Activated CD8-positive, alpha-beta T cell treated with anti-CD3 and anti-CD28 coated beads, Interleukin-2, amount 10 ng/mL, durations not matched to agents 7 days and 5 days (primary cell): ENCODE measurements around the gene SCGB3A2. TPM values are rescaled to one million over a fixed set of nuclear protein-coding genes. Genes with fewer than 3 reads are reported as not detected.

Source experiments
- ATAC-seq: fragments of 150-1000 bp; cut with Tn5 transposase; one replicate; pipeline ENCODE4 v1.10.0; 2021; ENCODE audit warnings: moderate library complexity
- CTCF ChIA-PET: fragments of 350-600 bp; sonication (Branson Sonifier 250); formaldehyde crosslinking; loops from one replicate; lab custom pipeline; 2021; ENCODE audit warnings: antibody characterized with exemption; lab: Charles Lee
- POLR2A ChIA-PET: fragments of 350-600 bp; sonication (Branson Sonifier 250); formaldehyde crosslinking; loops from one replicate; lab custom pipeline; 2021; ENCODE audit warnings: antibody characterized with exemption; lab: Charles Lee
- DNase-seq: peaks from one replicate; pipeline ENCODE4 v3.0.0-alpha.2; 2020
- H3K27ac Mint-ChIP-seq: one replicate; pipeline ENCODE4 v1.8.0; 2021; ENCODE audit warnings: mild to moderate bottlenecking, mixed read lengths
- H3K27me3 Mint-ChIP-seq: one replicate; pipeline ENCODE4 v1.8.0; 2021; ENCODE audit warnings: low read depth, mixed read lengths
- H3K36me3 Mint-ChIP-seq: one replicate; pipeline ENCODE4 v1.8.0; 2021; ENCODE audit warnings: low read depth, mixed read lengths
- H3K4me1 Mint-ChIP-seq: one replicate; pipeline ENCODE4 v1.8.0; 2021; ENCODE audit warnings: low read depth, mixed read lengths
- H3K4me3 Mint-ChIP-seq: one replicate; pipeline ENCODE4 v1.8.0; 2021; ENCODE audit warnings: mild to moderate bottlenecking, mixed read lengths
- H3K9me3 Mint-ChIP-seq: one replicate; pipeline ENCODE4 v1.8.0; 2022; ENCODE audit warnings: mixed read lengths; ENCODE audit not compliant: insufficient read depth
- total RNA-seq, 2 experiments: library from RNA; stranded (reverse); gene quantifications; one replicate each; pipeline ENCODE4 v1.2.3, GENCODE V29; 2021

The SCGB3A2 gene
- total RNA-seq, 2 experiments from 2014 or later, result not detected

DNA sequence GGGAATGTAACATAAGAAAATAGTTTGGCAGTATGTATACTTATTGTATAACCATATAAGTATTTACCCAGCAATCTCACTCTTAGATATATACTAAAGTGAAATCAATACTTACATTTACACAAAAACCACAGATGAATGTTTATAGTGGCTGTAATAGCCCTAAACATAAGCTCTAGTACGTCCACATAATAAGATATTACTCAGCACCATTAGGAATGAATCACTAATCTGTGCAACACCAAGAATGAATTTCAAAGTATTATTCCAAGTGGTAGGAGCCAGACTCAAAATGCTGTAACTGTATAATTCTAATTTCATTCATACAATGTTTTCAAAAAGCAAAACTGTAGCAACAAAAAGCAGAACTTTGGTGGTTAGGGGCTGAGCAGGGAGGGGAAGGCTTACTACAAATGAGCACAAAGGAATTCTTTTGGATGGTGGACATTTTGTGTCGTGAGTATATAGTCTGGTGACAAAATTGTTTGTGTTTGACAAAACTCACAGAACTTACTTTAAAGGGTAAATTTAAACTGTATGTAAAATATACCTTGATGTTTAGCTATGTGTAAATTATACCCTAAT, 39.7 kb downstream of the SCGB3A2 start:
- DNase-seq, result no peak
- Mint-ChIP-seq H3K36me3 (no peaks in the 10 kb centered on the region), H3K27ac (no peak overlapping the region), H3K27me3 (peaks cover 2% of the 10 kb centered on the region), H3K4me1 (no peaks in the 10 kb centered on the region), H3K4me3 (no peak overlapping the region), H3K9me3 (no peaks in the 10 kb centered on the region)
- ChIA-PET CTCF (no interaction called here), POLR2A (no interaction called here)
- ATAC-seq, result no peak

DNA sequence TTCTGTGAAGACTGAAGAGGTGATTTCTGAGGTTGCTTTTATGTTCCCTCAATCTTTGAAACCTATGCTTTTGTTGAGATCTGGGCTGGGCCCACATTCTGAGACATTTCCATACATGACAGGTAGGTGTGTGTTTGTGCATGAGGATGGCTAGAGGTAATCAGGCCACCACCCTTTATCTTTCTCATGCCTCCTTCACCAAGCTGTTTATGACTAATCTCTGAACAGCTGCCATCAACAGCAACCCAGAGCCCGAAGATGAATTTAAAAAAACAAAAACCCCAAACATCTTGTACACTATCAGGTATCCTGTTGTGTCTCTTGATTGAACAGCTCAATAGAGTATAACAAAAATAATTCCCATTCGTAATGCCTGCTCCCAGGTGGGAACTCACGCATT, 40.4 kb downstream of the SCGB3A2 start:
- H3K4me3 Mint-ChIP-seq, result no peak overlapping the region
- no peak overlapping the region for H3K27ac Mint-ChIP-seq
- no peaks in the 10 kb centered on the region for H3K27me3 Mint-ChIP-seq
- DNase-seq, result no peak
- H3K9me3 Mint-ChIP-seq, result no peaks in the 10 kb centered on the region
- no peaks in the 10 kb centered on the region for H3K4me1 Mint-ChIP-seq
- ChIA-PET POLR2A (no interaction called here), CTCF (no interaction called here)
- H3K36me3 Mint-ChIP-seq, result no peaks in the 10 kb centered on the region
- ATAC-seq, result no peak

DNA sequence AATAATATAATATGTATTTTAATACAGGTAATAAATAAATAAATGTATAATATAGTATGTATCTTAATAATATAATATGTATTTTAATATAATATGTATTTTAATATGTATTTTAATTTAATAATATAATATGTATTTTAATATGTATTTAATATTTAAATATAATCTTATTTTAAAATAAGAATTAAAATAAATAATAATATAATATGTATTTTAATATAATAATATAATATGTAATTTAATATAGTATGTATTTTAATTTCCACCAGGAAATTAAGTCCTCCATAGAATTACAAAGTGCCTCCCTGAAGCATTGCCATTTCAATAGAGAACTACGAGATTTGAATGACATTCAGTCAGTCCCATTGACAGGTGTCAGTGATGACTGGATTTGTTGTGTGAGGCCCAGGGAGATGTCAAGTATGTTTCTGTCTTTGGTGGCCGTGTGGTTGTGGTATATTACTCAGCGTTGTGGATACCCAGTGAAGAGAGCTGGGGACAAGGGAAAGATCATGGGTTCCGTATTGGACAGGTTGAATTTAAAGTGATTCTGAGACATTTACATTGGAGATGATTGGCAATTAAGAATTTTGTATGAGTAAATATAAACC, 42.0 kb downstream of the SCGB3A2 start:
- H3K27me3 Mint-ChIP-seq, result no peaks in the 10 kb centered on the region
- CTCF ChIA-PET, result no interaction called here
- ATAC-seq (no peak), DNase-seq (no peak)
- POLR2A ChIA-PET, result no interaction called here
- no peaks in the 10 kb centered on the region for H3K4me1 Mint-ChIP-seq
- H3K36me3 Mint-ChIP-seq, result no peaks in the 10 kb centered on the region
- no peak overlapping the region for H3K27ac Mint-ChIP-seq
- no peaks in the 10 kb centered on the region for H3K9me3 Mint-ChIP-seq
- H3K4me3 Mint-ChIP-seq, result no peak overlapping the region

DNA sequence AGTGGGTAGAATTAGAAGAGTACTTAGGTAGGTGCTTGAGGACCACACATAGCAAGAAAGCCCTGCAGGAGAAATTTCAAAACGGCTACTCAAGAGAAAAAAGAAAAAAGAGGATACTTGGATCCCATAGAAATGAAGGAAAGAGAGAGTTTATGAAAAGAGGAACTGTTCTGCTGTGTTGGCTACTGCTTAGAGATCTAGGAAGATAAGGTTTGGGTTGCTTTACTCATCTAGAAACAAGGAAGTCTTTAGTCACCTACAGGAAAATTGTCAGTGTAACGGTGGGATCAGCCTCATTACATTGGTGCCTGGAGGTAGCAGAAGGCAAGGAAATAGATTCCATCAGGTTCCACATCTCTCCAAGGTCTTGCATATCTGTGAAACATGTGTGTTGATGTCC, 42.6 kb downstream of the SCGB3A2 start:
- H3K4me1 Mint-ChIP-seq, result no peaks in the 10 kb centered on the region
- no peaks in the 10 kb centered on the region for H3K36me3 Mint-ChIP-seq
- no peaks in the 10 kb centered on the region for H3K27me3 Mint-ChIP-seq
- CTCF ChIA-PET, result no interaction called here
- DNase-seq, result no peak
- no peak overlapping the region for H3K27ac Mint-ChIP-seq
- no peak for ATAC-seq
- POLR2A ChIA-PET, result no interaction called here
- H3K9me3 Mint-ChIP-seq, result no peaks in the 10 kb centered on the region
- H3K4me3 Mint-ChIP-seq, result no peak overlapping the region

DNA sequence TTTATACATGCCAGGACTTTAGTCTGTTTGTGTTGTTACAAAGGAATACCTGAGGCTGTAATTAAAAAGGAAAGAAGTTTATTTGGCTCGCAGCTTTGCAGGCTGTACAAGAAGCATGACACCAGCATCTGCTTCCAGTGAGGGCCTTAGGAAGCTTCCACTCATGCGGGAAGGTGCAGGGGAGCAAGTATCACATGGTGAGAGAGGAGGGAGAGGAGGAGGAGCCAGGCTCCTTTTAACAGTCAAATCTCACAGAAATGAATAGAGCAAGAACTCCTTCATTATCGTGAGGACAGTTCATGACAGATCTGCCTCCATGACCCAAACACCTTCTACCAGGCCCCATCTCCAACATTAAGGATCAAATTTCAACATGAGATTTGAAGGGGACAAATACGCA, 46.5 kb downstream of the SCGB3A2 start:
- no peaks in the 10 kb centered on the region for H3K9me3 Mint-ChIP-seq
- no peak overlapping the region for H3K4me3 Mint-ChIP-seq

GRCh38 chr5:147927901-147928300, 49.4 kb downstream of the SCGB3A2 start:
- H3K27me3 Mint-ChIP-seq, result no peaks in the 10 kb centered on the region
- no peak for DNase-seq
- H3K9me3 Mint-ChIP-seq, result no peaks in the 10 kb centered on the region
- no peak overlapping the region for H3K27ac Mint-ChIP-seq
- no peaks in the 10 kb centered on the region for H3K36me3 Mint-ChIP-seq
- no peak overlapping the region for H3K4me3 Mint-ChIP-seq
- ChIA-PET POLR2A (no interaction called here), CTCF (no interaction called here)
- ATAC-seq, result no peak
- H3K4me1 Mint-ChIP-seq, result no peaks in the 10 kb centered on the region

More for the DNA sequence above, 46.5 kb downstream of the SCGB3A2 start:
- no peak overlapping the region for H3K27ac Mint-ChIP-seq
- CTCF ChIA-PET, result no interaction called here
- no peaks in the 10 kb centered on the region for H3K4me1 Mint-ChIP-seq
- POLR2A ChIA-PET, result no interaction called here
- ATAC-seq (no peak), DNase-seq (no peak)
- H3K27me3 Mint-ChIP-seq, result no peaks in the 10 kb centered on the region
- H3K36me3 Mint-ChIP-seq, result no peaks in the 10 kb centered on the region

- ChIA-PET POLR2A (no interaction called here), CTCF (interaction anchor here (1.4 kb wide), 1 partner anchor 73 kb away, joined by 3 read pairs; no protein-coding TSS in a partner anchor)
- Mint-ChIP-seq H3K4me3 (no peak overlapping the region), H3K9me3 (no peaks in the 10 kb centered on the region), H3K36me3 (no peaks in the 10 kb centered on the region), H3K4me1 (no peaks in the 10 kb centered on the region), H3K27me3 (no peaks in the 10 kb centered on the region), H3K27ac (no peak overlapping the region)
- ATAC-seq, result no peak
- no peak for DNase-seq
Measured at GRCh38 chr5:147930769-147931168, 52.3 kb downstream of the SCGB3A2 start.

Other genes starting within 250 kb of the SCGB3A2 start
- 1 to 10 TPM; 8.2 to 8.9 TPM for gene JAKMIP2, start 96.0 kb upstream of the SCGB3A2 start, total RNA-seq
- gene SPINK1, start 47.0 kb upstream of the SCGB3A2 start, total RNA-seq, result not detected
- not detected for gene C5orf46, start 27.8 kb downstream of the SCGB3A2 start, total RNA-seq
- not detected for gene SPINK5, start 185.3 kb downstream of the SCGB3A2 start, total RNA-seq